ENCODE data around the gene CAPZA1. TPM values are rescaled to one million over a fixed set of nuclear protein-coding genes. Genes with fewer than 3 reads are reported as not detected.

The CAPZA1 gene
- total RNA-seq, 2 donors from 2014 or later, result 87.3 to 144 TPM

- Histone ChIP-seq H3K9me3 (no peaks in the 10 kb centered on the region), H3K4me3 (peak overlapping the region; percentile 32), H3K27me3 (replicated peaks; ENCODE audit: insufficient read depth) (no peaks in the 10 kb centered on the region), H3K4me1 (ENCODE audit: control insufficient read depth in 1 of 2, low read depth in 2 of 2) (peaks cover 19 to 56% of the 10 kb centered on the region in 2 donors), H3K36me3 (peaks cover 39% of the 10 kb centered on the region), H3K27ac (peak overlapping the region; percentile 72 to 87)
- ATAC-seq (ENCODE audit: insufficient number of reproducible peaks, low FRiP score, low read depth) (no peak), DNase-seq (ENCODE audit: low spot score) (no peak)
- TF ChIP-seq CTCF (IDR thresholded peaks at IDR 0.05), result no peak
Observed at GRCh38 chr1:112699425-112700144, 80.0 kb downstream of the CAPZA1 start.

GRCh38 chr1:112700290-112701226 is 80.9 kb downstream of the CAPZA1 start:
- Histone ChIP-seq H3K9me3 (no peaks in the 10 kb centered on the region), H3K4me3 (peak overlapping the region; percentile 32), H3K4me1 (ENCODE audit: control insufficient read depth in 1 of 2, low read depth in 2 of 2) (peaks cover 20 to 63% of the 10 kb centered on the region in 2 donors), H3K27me3 (replicated peaks; ENCODE audit: insufficient read depth) (no peaks in the 10 kb centered on the region), H3K27ac (peak overlapping the region; percentile 72 to 87), H3K36me3 (peaks cover 31% of the 10 kb centered on the region)
- DNase-seq (ENCODE audit: low spot score) (peak; percentile 97), ATAC-seq (ENCODE audit: insufficient number of reproducible peaks, low FRiP score, low read depth) (peak; percentile 78)
- TF ChIP-seq CTCF (IDR thresholded peaks at IDR 0.05), result no peak

GRCh38 chr1:112701227-112702066 is 81.8 kb downstream of the CAPZA1 start:
- Histone ChIP-seq H3K4me1 (ENCODE audit: control insufficient read depth in 1 of 2, low read depth in 2 of 2) (peaks cover 20 to 67% of the 10 kb centered on the region in 2 donors), H3K27me3 (replicated peaks; ENCODE audit: insufficient read depth) (no peaks in the 10 kb centered on the region), H3K27ac (peak overlapping the region; percentile 72 to 87), H3K36me3 (peaks cover 30% of the 10 kb centered on the region), H3K4me3 (peak overlapping the region; percentile 32), H3K9me3 (no peaks in the 10 kb centered on the region)
- no peak for DNase-seq (ENCODE audit: low spot score)
- ATAC-seq (ENCODE audit: insufficient number of reproducible peaks, low FRiP score, low read depth), result no peak
- TF ChIP-seq CTCF (IDR thresholded peaks at IDR 0.05), result no peak

- DNase-seq (ENCODE audit: low spot score), result no peak
- H3K36me3 ChIP-seq, result peaks cover 26% of the 10 kb centered on the region
- no peaks in the 10 kb centered on the region for H3K27me3 ChIP-seq (replicated peaks; ENCODE audit: insufficient read depth)
Observed at GRCh38 chr1:112702067-112702395, 82.4 kb downstream of the CAPZA1 start.

More at GRCh38 chr1:112702067-112702395, 82.4 kb downstream of the CAPZA1 start:
- no peak for ATAC-seq (ENCODE audit: insufficient number of reproducible peaks, low FRiP score, low read depth)
- Histone ChIP-seq H3K4me1 (ENCODE audit: control insufficient read depth in 1 of 2, low read depth in 2 of 2) (peaks cover 20 to 67% of the 10 kb centered on the region in 2 donors), H3K9me3 (no peaks in the 10 kb centered on the region), H3K4me3 (no peak overlapping the region), H3K27ac (peak overlapping the region; percentile 72 to 87)
- no peak for TF ChIP-seq CTCF (IDR thresholded peaks at IDR 0.05)

Measured in thoracic aorta (tissue), 2 donors.